Purkinje cell (primary cell): ENCODE data around the gene DHX34. TPM values are rescaled to one million over a fixed set of nuclear protein-coding genes. Genes with fewer than 3 reads are reported as not detected.

Experiments
- polyA plus RNA-seq: library from polyadenylated mRNA; unstranded; fragments of >200 nt; fragmentation: Nextera tagmentation; gene quantifications from 2 replicates; pipeline ENCODE4 v1.2.1, GENCODE V29; 2014

Gene DHX34
- 0.32 and 0.81 TPM in 2 replicates for polyA plus RNA-seq

GRCh38 chr19:47348819-47349795 is at the start of gene DHX34:
Gene DHX34 (plus strand): TSS chr19:47349315. CDS start chr19:47353031, 3,716 bp downstream.

GRCh38 chr19:47309608-47310007 is 39.5 kb upstream of the DHX34 start, which contains the start of gene C5AR1:
Gene C5AR1 (plus strand): TSS chr19:47309861. CDS start chr19:47309896, 35 bp downstream.

GRCh38 chr19:47331931-47332547 is 17.1 kb upstream of the DHX34 start, which contains the start of gene C5AR2:
Gene C5AR2 (plus strand): TSS chr19:47332175. CDS start chr19:47340800, 8,625 bp downstream.

GRCh38 chr19:47419030-47419783 is 70.1 kb downstream of the DHX34 start, which contains the start of gene MEIS3:
Gene MEIS3 (minus strand): TSS chr19:47419527. CDS start chr19:47419081, 446 bp downstream.

Other genes starting within 250 kb of the DHX34 start
- 9.1 and 10.6 TPM in 2 replicates for gene ZC3H4, start 235.5 kb upstream of the DHX34 start, polyA plus RNA-seq
- 13.2 and 17.4 TPM in 2 replicates for gene SAE1, start 218.5 kb upstream of the DHX34 start, polyA plus RNA-seq
- 0.42 TPM in 1 of 2 replicates, not detected in the other for gene BBC3, start 118.1 kb upstream of the DHX34 start, polyA plus RNA-seq
- gene CCDC9, start 92.8 kb upstream of the DHX34 start, polyA plus RNA-seq, result 0.11 TPM in 1 of 2 replicates, not detected in the other
- 1.4 TPM in 1 of 2 replicates, not detected in the other for gene INAFM1, start 74.4 kb upstream of the DHX34 start, polyA plus RNA-seq
- 0.13 TPM in 1 of 2 replicates, not detected in the other for gene C5AR1, start 39.5 kb upstream of the DHX34 start, polyA plus RNA-seq
- not detected in 2 replicates for gene C5AR2, start 17.1 kb upstream of the DHX34 start, polyA plus RNA-seq
- gene MEIS3, start 70.2 kb downstream of the DHX34 start, polyA plus RNA-seq, result 0.31 and 7.3 TPM in 2 replicates
- 0.24 and 3.9 TPM in 2 replicates for gene SLC8A2, start 122.6 kb downstream of the DHX34 start, polyA plus RNA-seq
- 3.1 and 5.1 TPM in 2 replicates for gene KPTN, start 134.9 kb downstream of the DHX34 start, polyA plus RNA-seq
- gene NAPA, start 165.7 kb downstream of the DHX34 start, polyA plus RNA-seq, result 72.5 and 109 TPM in 2 replicates
- gene ZNF541, start 223.8 kb downstream of the DHX34 start, polyA plus RNA-seq, result not detected in 2 replicates